Suprapubic skin (tissue), 4 donors: ENCODE data around the gene TPD52L1.

ENCODE experiments used
- CTCF ChIP-seq, 2 donors: fragments of 200-600 bp in 1 of 2; fragments of 450-650 bp in 1 of 2; sonication (generic) in 1 of 2; IDR thresholded peaks; one replicate each; pipeline ENCODE4 v1.5.1; 2016 to 2019; ENCODE audit warnings: antibody characterized with exemption in 2 of 2, mild to moderate bottlenecking in 1 of 2, moderate library complexity in 1 of 2
- EP300 ChIP-seq: sonication (generic); formaldehyde crosslinking; IDR thresholded peaks from one replicate; pipeline ENCODE4 v1.6.1; 2017; ENCODE audit warnings: antibody characterized with exemption
- POLR2A ChIP-seq, 2 donors: fragments of 450-650 bp; IDR thresholded peaks; one replicate each; pipeline ENCODE4 v1.6.1; 2017; ENCODE audit warnings: antibody characterized with exemption in 2 of 2, mild to moderate bottlenecking in 2 of 2, moderate library complexity in 2 of 2
- POLR2AphosphoS5 ChIP-seq, 3 donors: sonication (generic); formaldehyde crosslinking; IDR thresholded peaks; one replicate each; pipeline ENCODE4 v1.6.1; 2017; ENCODE audit warnings: antibody characterized with exemption in 3 of 3

- TF ChIP-seq CTCF (IDR thresholded peaks at IDR 0.05) (no peak), POLR2AphosphoS5 (IDR thresholded peaks at IDR 0.05) (no peak), EP300 (no peak), POLR2A (IDR thresholded peaks at IDR 0.05) (no peak)
Measured at GRCh38 chr6:125296471-125296870, 142.9 kb downstream of the TPD52L1 start.
